Heart left ventricle (tissue), 16 donors: ENCODE results near the gene HSBP1L1. TPM values are rescaled to one million over a fixed set of nuclear protein-coding genes. Genes with fewer than 3 reads are reported as not detected.
"Not testable (repeated sequence)": the region's sequence is repeated elsewhere in the genome, so short reads cannot be mapped to it uniquely, and the experiment has no call there.

ENCODE experiments used
- ATAC-seq, 4 donors: fragments of 200-7000 bp; cut with Tn5 transposase; one replicate each; pipeline ENCODE4 v1.9.1; 2020 to 2022; ENCODE audit warnings: moderate library complexity in 4 of 4, mild to moderate bottlenecking in 3 of 4, moderate number of reproducible peaks in 1 of 4
- DNase-seq, 5 donors: peaks; one replicate each; pipeline ENCODE4 v3.0.0-alpha.2; 2020
- H3K27ac ChIP-seq, 12 donors: fragments of 200-600 bp; sonication (generic) in 4 of 12; one replicate each; pipeline versions ENCODE4 v1.5.0 to v1.8.0; 2016 to 2022; ENCODE audit warnings: mild to moderate bottlenecking in 2 of 12
- H3K27me3 ChIP-seq, 9 donors: fragments of 200-600 bp; sonication (generic) in 2 of 9; one replicate each; pipeline versions ENCODE4 v1.5.1 to v1.8.0; 2016 to 2022; ENCODE audit warnings: mild to moderate bottlenecking in 3 of 9
- H3K36me3 ChIP-seq, 9 donors: fragments of 200-600 bp; sonication (generic) in 2 of 9; one replicate each; pipeline versions ENCODE4 v1.5.0 to v1.8.0; 2018 to 2022; ENCODE audit warnings: mild to moderate bottlenecking in 2 of 9
- H3K4me1 ChIP-seq, 12 donors: fragments of 200-600 bp; sonication (generic) in 4 of 12; one replicate each; pipeline versions ENCODE4 v1.5.0 to v1.8.0; 2016 to 2022; ENCODE audit warnings: mild to moderate bottlenecking in 3 of 12
- H3K4me3 ChIP-seq, 12 donors: fragments of 200-600 bp; sonication (generic) in 4 of 12; one replicate each; pipeline versions ENCODE4 v1.5.0 to v1.8.0; 2017 to 2022; ENCODE audit warnings: mild to moderate bottlenecking in 9 of 12, moderate library complexity in 4 of 12
- H3K9me3 ChIP-seq, 12 donors: fragments of 200-600 bp; sonication (generic) in 4 of 12; one replicate each; pipeline versions ENCODE4 v1.5.0 to v1.8.0; 2016 to 2022; ENCODE audit warnings: mild to moderate bottlenecking in 1 of 12
- POLR2A ChIP-seq, 2 donors: fragments of 450-650 bp; IDR thresholded peaks; one replicate each; pipeline ENCODE4 v1.6.1; 2017; ENCODE audit warnings: antibody characterized with exemption in 2 of 2, mild to moderate bottlenecking in 2 of 2, moderate library complexity in 2 of 2
- WGBS, 4 donors: extraction: QIAGEN DNeasy Blood & Tissue Kit in 2 of 4; methylation state at CpG; one replicate each; pipeline versions ENCODE4 v1.1.5 to v1.1.7; 2013 to 2018; 5-methylcytosine and 5-hydroxymethylcytosine counted together
- intact Hi-C, 10 donors: fragments of 100-400 bp; cut with DNase I; formaldehyde crosslinking; loops; one replicate each; pipeline versions ENCODE4 v1.11.1 to v1.14.2; 2022
- polyA plus RNA-seq, 2 donors: library from polyadenylated mRNA; stranded (reverse); fragments of 200-250 nt; gene quantifications; one replicate each; pipeline ENCODE4 v1.2.3, GENCODE V29; 2013
- total RNA-seq, 9 donors: library from RNA; depleted of rRNA in 2 of 9; stranded (reverse); fragments of >200 nt in 2 of 9; fragmentation: NEBNext Ultra II Directional in 3 of 9; extraction: Animal tissue kit (Norgen Biotek cat#: 25700) in 3 of 9; gene quantifications; one replicate each; pipeline versions ENCODE4 v1.1.0 to v1.2.4, GENCODE V29; 2016 to 2023
- TF ChIP-seq, protein P1 (sequence below), 12 donors: fragments of 200-600 bp; sonication (generic) in 4 of 12; IDR thresholded peaks; one replicate each; pipeline versions ENCODE4 v1.5.0 to v1.8.0; 2018 to 2022; ENCODE audit warnings: antibody characterized with exemption in 12 of 12, mild to moderate bottlenecking in 5 of 12
- donor health status: ischemic (EF 13 %, LVEDD 7.1; RV severe dilation, severe dysfunction).
- donor health status: healthy with polysubstance abuse.
- donor health status: DM: no; HTN: yes; CAD: no.
- donor health status: DM: no; HTN: no; CAD: no.
- donor health status: ischemic (EF 25% LVEDD 6.9; RV normal size, moderate dysfunction).
- donor health status: ischemic (EF 25% LVEDD 5.7; RV mildly dilated, moderate dysfunction).
- donor health status: healthy.
- donor health status: DM: yes; HTN: yes; CAD: no.
- donor health status: ischemic (EF 35%, LVEDD 5.7; RV mildly dilated, moderate dysfunction).
- donor health status: nonischemic (EF 11% LVEDD 7.7; RV severe dilation, severe dysfunction).
- donor health status: DM: yes; HTN: yes; CAD: no.
- donor health status: PGD.
- donor health status: ischemic (EF 29% LVEDD 5.4; RV normal size, mild dysfunction).
- donor health status: nonischemic (EF 23%, LVEDD 6.1; RV moderate dilation, normal function).

HSBP1L1 gene
- total and polyA plus RNA-seq, 11 donors: 3.6 to 27.5 (median 7.1) TPM

GRCh38 chr18:80009661-80010550, 45.5 kb downstream of the HSBP1L1 start:
- ATAC-seq: peak; percentile 98 to 99 (median 99)
- intact Hi-C loops: loop anchor here in 1 of 10 donors (1.0 kb wide), 1 partner anchor 23 kb away; no protein-coding TSS in a partner anchor
- Histone ChIP-seq H3K4me3 (no peak overlapping the region), H3K4me1 (peaks cover 0 to 10% (median 0%) of the 10 kb centered on the region in 12 donors), H3K27ac (peak overlapping the region in 11 of 12 donors; percentile 44 to 78 (median 70)), H3K36me3 (no peaks in the 10 kb centered on the region), H3K27me3 (no peaks in the 10 kb centered on the region), H3K9me3 (peaks cover 0 to 69% (median 9%) of the 10 kb centered on the region in 12 donors)
- 69 to 82% (median 75%) methylated on average over 16 of the region's 16 CpGs for WGBS, 4 donors
- no peak for TF ChIP-seq POLR2A (IDR thresholded peaks at IDR 0.05)
- TF ChIP-seq, protein P1, sequence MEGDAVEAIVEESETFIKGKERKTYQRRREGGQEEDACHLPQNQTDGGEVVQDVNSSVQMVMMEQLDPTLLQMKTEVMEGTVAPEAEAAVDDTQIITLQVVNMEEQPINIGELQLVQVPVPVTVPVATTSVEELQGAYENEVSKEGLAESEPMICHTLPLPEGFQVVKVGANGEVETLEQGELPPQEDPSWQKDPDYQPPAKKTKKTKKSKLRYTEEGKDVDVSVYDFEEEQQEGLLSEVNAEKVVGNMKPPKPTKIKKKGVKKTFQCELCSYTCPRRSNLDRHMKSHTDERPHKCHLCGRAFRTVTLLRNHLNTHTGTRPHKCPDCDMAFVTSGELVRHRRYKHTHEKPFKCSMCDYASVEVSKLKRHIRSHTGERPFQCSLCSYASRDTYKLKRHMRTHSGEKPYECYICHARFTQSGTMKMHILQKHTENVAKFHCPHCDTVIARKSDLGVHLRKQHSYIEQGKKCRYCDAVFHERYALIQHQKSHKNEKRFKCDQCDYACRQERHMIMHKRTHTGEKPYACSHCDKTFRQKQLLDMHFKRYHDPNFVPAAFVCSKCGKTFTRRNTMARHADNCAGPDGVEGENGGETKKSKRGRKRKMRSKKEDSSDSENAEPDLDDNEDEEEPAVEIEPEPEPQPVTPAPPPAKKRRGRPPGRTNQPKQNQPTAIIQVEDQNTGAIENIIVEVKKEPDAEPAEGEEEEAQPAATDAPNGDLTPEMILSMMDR (IDR thresholded peaks at IDR 0.05): no peak
- peak; percentile 78 to 92 (median 81) for DNase-seq

- Histone ChIP-seq H3K4me3 (no peak overlapping the region), H3K27ac (peak overlapping the region in 11 of 12 donors; percentile 44 to 78 (median 70)), H3K4me1 (peaks cover 0 to 10% (median 0%) of the 10 kb centered on the region in 12 donors), H3K27me3 (no peaks in the 10 kb centered on the region), H3K36me3 (no peaks in the 10 kb centered on the region), H3K9me3 (peaks cover 0 to 72% (median 9%) of the 10 kb centered on the region in 12 donors)
- no peak for DNase-seq
- peak; percentile 28 to 66 (median 42) for ATAC-seq
- TF ChIP-seq POLR2A (IDR thresholded peaks at IDR 0.05): no peak
- TF ChIP-seq, protein P1 (IDR thresholded peaks at IDR 0.05): no peak
- 45 to 72% (median 69%) methylated on average over 5 of the region's 5 CpGs for WGBS, 4 donors
- intact Hi-C loops: loop anchor here in 1 of 10 donors (1.0 kb wide), 1 partner anchor 23 kb away; no protein-coding TSS in a partner anchor
Measured at GRCh38 chr18:80010551-80010906, 46.1 kb downstream of the HSBP1L1 start.

DNA sequence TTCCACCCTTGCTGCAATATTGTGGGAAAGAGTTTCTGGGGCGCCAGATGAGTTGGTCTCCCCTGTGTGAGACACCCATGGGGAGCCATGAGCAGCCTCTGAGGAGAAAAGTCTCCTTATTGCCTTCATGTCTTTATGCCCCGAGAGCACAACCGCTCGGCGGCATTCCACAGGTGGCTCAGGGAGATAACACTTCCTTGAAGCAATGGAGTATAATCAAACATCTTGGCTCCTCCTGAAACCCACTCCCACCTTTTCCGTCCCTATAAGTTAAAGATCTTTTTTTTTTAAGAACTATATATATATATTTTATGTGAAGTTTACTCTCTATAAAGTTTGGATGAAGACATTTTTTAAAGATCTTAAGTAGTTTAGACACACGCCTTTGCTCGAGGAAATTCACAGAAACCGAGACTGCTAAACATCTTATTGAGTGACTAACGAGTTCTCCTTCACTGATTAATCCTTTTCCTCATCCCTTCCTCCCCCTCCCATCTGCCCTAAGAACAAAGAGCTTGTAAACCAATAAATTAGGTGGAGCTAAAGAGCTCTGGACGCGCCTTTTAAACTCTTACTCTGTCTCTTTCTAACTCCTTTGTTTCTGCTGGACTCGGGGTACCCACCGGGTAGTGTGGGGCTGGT, 47.2 kb downstream of the HSBP1L1 start:
- H3K27ac ChIP-seq: not testable (repeated sequence)

DNA sequence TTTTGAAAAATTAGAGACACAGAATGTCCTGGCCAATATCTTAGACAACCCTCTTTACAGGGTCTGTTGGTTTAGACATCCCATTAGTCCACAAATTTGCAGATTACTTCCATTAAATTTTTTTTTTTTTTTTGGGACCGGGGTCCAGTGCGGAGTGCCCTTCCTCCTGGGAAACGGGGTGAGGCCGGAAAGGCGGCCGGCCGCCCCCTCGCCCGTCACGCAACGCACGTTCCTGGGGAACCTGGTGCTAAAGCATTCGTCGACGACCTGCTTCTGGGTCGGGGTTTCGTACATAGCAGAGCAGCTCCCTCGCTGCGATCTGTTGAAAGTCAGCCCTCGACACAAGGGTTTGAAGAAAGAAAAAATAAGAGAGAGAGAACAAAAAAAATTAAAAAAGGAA, 48.3 kb downstream of the HSBP1L1 start:
- no peak for DNase-seq
- no peaks in the 10 kb centered on the region for H3K27me3 ChIP-seq
- no peaks in the 10 kb centered on the region for H3K36me3 ChIP-seq
- WGBS, 4 donors: 97 to 98% (median 97%) methylated on average over 20 of the region's 20 CpGs
- no peak overlapping the region for H3K27ac ChIP-seq
- H3K4me1 ChIP-seq: peaks cover 0 to 10% (median 0%) of the 10 kb centered on the region in 12 donors
- no peak for ATAC-seq
- no peak overlapping the region for H3K4me3 ChIP-seq
- TF ChIP-seq POLR2A (IDR thresholded peaks at IDR 0.05): no peak
- TF ChIP-seq, protein P1 (IDR thresholded peaks at IDR 0.05): no peak
- peaks cover 0 to 72% (median 9%) of the 10 kb centered on the region in 12 donors for H3K9me3 ChIP-seq
- intact Hi-C loops: no loop called here

More for the DNA sequence above, 47.2 kb downstream of the HSBP1L1 start:
- intact Hi-C loops, H3K4me3 ChIP-seq, DNase-seq, H3K36me3 ChIP-seq, H3K27me3 ChIP-seq, H3K4me1 ChIP-seq, ATAC-seq: not testable (repeated sequence)
- WGBS, 4 donors: 91 to 96% (median 94%) methylated on average over 14 of the region's 14 CpGs
- H3K9me3 ChIP-seq: peaks cover 0 to 72% (median 9%) of the 10 kb centered on the region in 12 donors

Other genes with a start within 250 kb of the HSBP1L1 start
- 1 to 10 TPM in 1 of 9 donors, under 1 TPM in 1, not detected in 7; 0.18 to 1.5 TPM for gene KCNG2, start 166.7 kb upstream of the HSBP1L1 start, total RNA-seq
- under 1 TPM in 1 of 2 donors, not detected in 1; 0.07 TPM for gene KCNG2, start 166.7 kb upstream of the HSBP1L1 start, polyA plus RNA-seq
- 10 to 100 TPM; 19.7 to 33.4 (median 26.6) TPM for gene SLC66A2, start 13.0 kb upstream of the HSBP1L1 start, total RNA-seq
- gene SLC66A2, start 13.0 kb upstream of the HSBP1L1 start, polyA plus RNA-seq: 10 to 100 TPM; 20.5 to 31.2 TPM
- 100 to 1,000 TPM in 2 of 9 donors, 10 to 100 TPM in 7; 35.2 to 113 (median 90.9) TPM for gene TXNL4A, start 23.9 kb downstream of the HSBP1L1 start, total RNA-seq
- gene TXNL4A, start 23.9 kb downstream of the HSBP1L1 start, polyA plus RNA-seq: 100 to 1,000 TPM in 1 of 2 donors, 10 to 100 TPM in 1; 94.6 to 139 TPM
- gene RBFA, start 69.8 kb downstream of the HSBP1L1 start, total RNA-seq: 10 to 100 TPM; 15.5 to 32.2 (median 21.6) TPM
- 10 to 100 TPM; 15.7 to 22.8 TPM for gene RBFA, start 69.8 kb downstream of the HSBP1L1 start, polyA plus RNA-seq
- 10 to 100 TPM in 4 of 9 donors, 1 to 10 TPM in 5; 6.7 to 13.1 (median 8.8) TPM for gene ADNP2, start 144.6 kb downstream of the HSBP1L1 start, total RNA-seq
- gene ADNP2, start 144.6 kb downstream of the HSBP1L1 start, polyA plus RNA-seq: 10 to 100 TPM in 1 of 2 donors, 1 to 10 TPM in 1; 3.0 to 12.3 TPM